Left ventricle myocardium inferior (tissue), 1 donor: ENCODE measurements around the gene CLCN4. TPM values are rescaled to one million over a fixed set of nuclear protein-coding genes. Genes with fewer than 3 reads are reported as not detected.

Source experiments
- DNase-seq: peaks from one replicate; pipeline ENCODE4 v3.0.0-alpha.2; 2020
- H3K27ac ChIP-seq: fragments of 200-600 bp; replicated peaks from 2 replicates; pipeline ENCODE4 v1.8.0; 2021
- H3K27me3 ChIP-seq: fragments of 200-600 bp; 2 replicates; pipeline ENCODE4 v1.8.0; 2021; ENCODE audit warnings: low read depth
- H3K36me3 ChIP-seq: fragments of 200-600 bp; 2 replicates; pipeline ENCODE4 v1.8.0; 2021
- H3K4me1 ChIP-seq: fragments of 200-600 bp; 2 replicates; pipeline ENCODE4 v1.8.0; 2021
- H3K4me3 ChIP-seq: fragments of 200-600 bp; 2 replicates; pipeline ENCODE4 v1.8.0; 2021; ENCODE audit warnings: mild to moderate bottlenecking, moderate library complexity
- H3K9me3 ChIP-seq: fragments of 200-600 bp; replicated peaks from 2 replicates; pipeline ENCODE4 v1.8.0; 2021
- CTCF ChIP-seq: fragments of 200-600 bp; IDR thresholded peaks from 2 replicates; pipeline ENCODE4 v1.8.0; 2021; ENCODE audit warnings: antibody characterized with exemption, mild to moderate bottlenecking, borderline replicate concordance
- intact Hi-C: fragments of 100-400 bp; cut with micrococcal nuclease; formaldehyde crosslinking; loops from one replicate; pipeline ENCODE4 v1.11.0; 2022
- total RNA-seq: library from RNA; stranded (reverse); fragmentation: NEBNext Ultra II Directional; extraction: Animal tissue kit (Norgen Biotek cat#: 25700); gene quantifications from one replicate; pipeline ENCODE4 v1.2.1, GENCODE V29; 2021
- donor health status: DM: no; HTN: yes; CAD: no; lungs with severe emphysema.

Gene CLCN4
- total RNA-seq, 1 donor from 2014 or later: 36.1 TPM

GRCh38 chrX:10158279-10159144 is 1.7 kb downstream of the CLCN4 start:
- Histone ChIP-seq H3K27me3 (no peaks in the 10 kb centered on the region), H3K27ac (peak overlapping the region; percentile 80), H3K4me3 (peak overlapping the region; percentile 59), H3K4me1 (peaks cover 12% of the 10 kb centered on the region), H3K36me3 (no peaks in the 10 kb centered on the region), H3K9me3 (no peaks in the 10 kb centered on the region)
- DNase-seq: peak; percentile 19
- intact Hi-C loops: no loop called here
- TF ChIP-seq CTCF: no peak

- DNase-seq: no peak
- Histone ChIP-seq H3K27me3 (no peaks in the 10 kb centered on the region), H3K9me3 (no peaks in the 10 kb centered on the region), H3K4me3 (no peak overlapping the region), H3K36me3 (no peaks in the 10 kb centered on the region), H3K4me1 (peaks cover 12% of the 10 kb centered on the region), H3K27ac (no peak overlapping the region)
- intact Hi-C loops: no loop called here
- TF ChIP-seq CTCF: no peak
Observed at GRCh38 chrX:10159145-10159468, 2.3 kb downstream of the CLCN4 start.

- Histone ChIP-seq H3K9me3 (no peaks in the 10 kb centered on the region), H3K27ac (peak overlapping the region; percentile 40)
- TF ChIP-seq CTCF: no peak
Observed at GRCh38 chrX:10160211-10160610, 3.4 kb downstream of the CLCN4 start.

GRCh38 chrX:10163031-10163430 is 6.3 kb downstream of the CLCN4 start:
- intact Hi-C loops: no loop called here
- no peaks in the 10 kb centered on the region for H3K9me3 ChIP-seq
- no peaks in the 10 kb centered on the region for H3K36me3 ChIP-seq
- H3K4me1 ChIP-seq: peaks cover 29% of the 10 kb centered on the region
- H3K27me3 ChIP-seq: no peaks in the 10 kb centered on the region
- no peak for DNase-seq
- no peak overlapping the region for H3K4me3 ChIP-seq
- H3K27ac ChIP-seq: no peak overlapping the region
- TF ChIP-seq CTCF: no peak

More at GRCh38 chrX:10160211-10160610, 3.4 kb downstream of the CLCN4 start:
- no peak for DNase-seq
- intact Hi-C loops: no loop called here
- H3K27me3 ChIP-seq: no peaks in the 10 kb centered on the region
- H3K36me3 ChIP-seq: no peaks in the 10 kb centered on the region
- H3K4me3 ChIP-seq: no peak overlapping the region
- H3K4me1 ChIP-seq: peaks cover 13% of the 10 kb centered on the region

- Histone ChIP-seq H3K4me1 (peaks cover 19% of the 10 kb centered on the region), H3K36me3 (no peaks in the 10 kb centered on the region), H3K27me3 (no peaks in the 10 kb centered on the region), H3K4me3 (no peak overlapping the region), H3K27ac (peak overlapping the region; percentile 42), H3K9me3 (no peaks in the 10 kb centered on the region)
- TF ChIP-seq CTCF: no peak
- intact Hi-C loops: no loop called here
- DNase-seq: no peak
Observed at GRCh38 chrX:10164879-10165278, 8.1 kb downstream of the CLCN4 start.
